ENCODE results near the gene GRIN3A. TPM values are rescaled to one million over a fixed set of nuclear protein-coding genes. Genes with fewer than 3 reads are reported as not detected.

The GRIN3A gene
- total RNA-seq, 1 donor from 2014 or later: not detected

GRCh38 chr9:101702257-101702656 is 36.2 kb downstream of the GRIN3A start:
- H3K9me3 Mint-ChIP-seq: no peaks in the 10 kb centered on the region
- H3K4me3 Mint-ChIP-seq: no peak overlapping the region

GRCh38 chr9:101693546-101694336 is 44.7 kb downstream of the GRIN3A start:
- Mint-ChIP-seq H3K9me3 (no peaks in the 10 kb centered on the region), H3K4me3 (no peak overlapping the region), H3K27ac (no peak overlapping the region), H3K27me3 (ENCODE audit: insufficient read depth, low read depth) (no peaks in the 10 kb centered on the region), H3K36me3 (no peaks in the 10 kb centered on the region), H3K4me1 (peaks cover 6% of the 10 kb centered on the region)
- TF ChIP-seq CTCF (IDR thresholded peaks at IDR 0.05) (no peak), EZH2phosphoT487 (IDR thresholded peaks at IDR 0.05) (no peak)
- Histone ChIP-seq H3K36me3 (no peaks in the 10 kb centered on the region), H2AFZ (replicated peaks) (no peak overlapping the region), H3K27ac (no peak overlapping the region), H3K4me3 (no peak overlapping the region), H3K4me1 (no peaks in the 10 kb centered on the region), H3K9ac (no peak overlapping the region), H3K27me3 (no peaks in the 10 kb centered on the region), H3F3A (ENCODE audit: low read depth) (no peaks in the 10 kb centered on the region), H4K20me1 (ENCODE audit: low read depth) (no peaks in the 10 kb centered on the region), H3K9me3 (ENCODE audit: low read depth) (no peaks in the 10 kb centered on the region), H3K79me2 (ENCODE audit: low read depth) (no peaks in the 10 kb centered on the region), H3K4me2 (no peak overlapping the region)
- no peak for DNase-seq (ENCODE audit: low spot score)

More at GRCh38 chr9:101702257-101702656, 36.2 kb downstream of the GRIN3A start:
- H3K79me2 ChIP-seq (ENCODE audit: low read depth): no peaks in the 10 kb centered on the region
- H3F3A ChIP-seq (ENCODE audit: low read depth): no peaks in the 10 kb centered on the region
- peaks cover 30% of the 10 kb centered on the region for H3K27me3 ChIP-seq
- no peaks in the 10 kb centered on the region for H3K27me3 Mint-ChIP-seq (ENCODE audit: insufficient read depth, low read depth)
- no peak for TF ChIP-seq EZH2 (IDR thresholded peaks at IDR 0.05)
- H3K4me2 ChIP-seq: no peak overlapping the region
- H3K4me1 Mint-ChIP-seq: peaks cover 4% of the 10 kb centered on the region
- H3K4me3 ChIP-seq: no peak overlapping the region
- H4K20me1 ChIP-seq (ENCODE audit: low read depth): no peaks in the 10 kb centered on the region
- no peak overlapping the region for H3K9ac ChIP-seq
- H3K27ac Mint-ChIP-seq: no peak overlapping the region
- no peak for DNase-seq (ENCODE audit: low spot score)
- no peaks in the 10 kb centered on the region for H3K9me3 ChIP-seq (ENCODE audit: low read depth)
- no peak overlapping the region for H2AFZ ChIP-seq (replicated peaks)
- H3K36me3 ChIP-seq: no peaks in the 10 kb centered on the region
- H3K4me1 ChIP-seq: no peaks in the 10 kb centered on the region
- H3K36me3 Mint-ChIP-seq: no peaks in the 10 kb centered on the region
- H3K27ac ChIP-seq: no peak overlapping the region

- no peaks in the 10 kb centered on the region for H3K9me3 ChIP-seq (ENCODE audit: low read depth)
- H3K4me1 ChIP-seq: no peaks in the 10 kb centered on the region
- no peaks in the 10 kb centered on the region for H3K79me2 ChIP-seq (ENCODE audit: low read depth)
- Mint-ChIP-seq H3K4me1 (peaks cover 6% of the 10 kb centered on the region), H3K27ac (no peak overlapping the region), H3K9me3 (no peaks in the 10 kb centered on the region), H3K36me3 (no peaks in the 10 kb centered on the region), H3K27me3 (ENCODE audit: insufficient read depth, low read depth) (no peaks in the 10 kb centered on the region), H3K4me3 (no peak overlapping the region)
- H3K9ac ChIP-seq: no peak overlapping the region
- H3F3A ChIP-seq (ENCODE audit: low read depth): no peaks in the 10 kb centered on the region
- no peak overlapping the region for H2AFZ ChIP-seq (replicated peaks)
- no peak overlapping the region for H3K27ac ChIP-seq
- no peaks in the 10 kb centered on the region for H4K20me1 ChIP-seq (ENCODE audit: low read depth)
- H3K4me3 ChIP-seq: no peak overlapping the region
- no peaks in the 10 kb centered on the region for H3K36me3 ChIP-seq
- TF ChIP-seq EZH2 (IDR thresholded peaks at IDR 0.05): no peak
- DNase-seq (ENCODE audit: low spot score): no peak
- no peaks in the 10 kb centered on the region for H3K27me3 ChIP-seq
- no peak overlapping the region for H3K4me2 ChIP-seq
Observed at GRCh38 chr9:101691657-101692056, 46.8 kb downstream of the GRIN3A start.

GRCh38 chr9:101689039-101689438 is 49.4 kb downstream of the GRIN3A start:
- H3K9me3 ChIP-seq (ENCODE audit: low read depth): no peaks in the 10 kb centered on the region
- no peaks in the 10 kb centered on the region for H4K20me1 ChIP-seq (ENCODE audit: low read depth)
- TF ChIP-seq CTCF (IDR thresholded peaks at IDR 0.05) (no peak), EZH2phosphoT487 (IDR thresholded peaks at IDR 0.05) (no peak), EZH2 (IDR thresholded peaks at IDR 0.05) (no peak)
- no peak for DNase-seq (ENCODE audit: low spot score)
- H3K36me3 ChIP-seq: no peaks in the 10 kb centered on the region
- no peaks in the 10 kb centered on the region for H3K4me1 ChIP-seq
- Mint-ChIP-seq H3K4me3 (no peak overlapping the region), H3K4me1 (peaks cover 6% of the 10 kb centered on the region), H3K27ac (no peak overlapping the region), H3K36me3 (no peaks in the 10 kb centered on the region), H3K9me3 (no peaks in the 10 kb centered on the region), H3K27me3 (ENCODE audit: insufficient read depth, low read depth) (peaks cover 2% of the 10 kb centered on the region)
- H3K4me3 ChIP-seq: no peak overlapping the region
- H2AFZ ChIP-seq (replicated peaks): no peak overlapping the region
- H3K9ac ChIP-seq: no peak overlapping the region
- no peak overlapping the region for H3K4me2 ChIP-seq
- H3K79me2 ChIP-seq (ENCODE audit: low read depth): no peaks in the 10 kb centered on the region
- no peaks in the 10 kb centered on the region for H3F3A ChIP-seq (ENCODE audit: low read depth)
- no peak overlapping the region for H3K27ac ChIP-seq
- H3K27me3 ChIP-seq: no peaks in the 10 kb centered on the region
